ENCODE data around the gene ZNF175.

Gene ZNF175

GRCh38 chr19:51637362-51637978, 66.4 kb downstream of the ZNF175 start:
- no peak for DNase-seq

DNA sequence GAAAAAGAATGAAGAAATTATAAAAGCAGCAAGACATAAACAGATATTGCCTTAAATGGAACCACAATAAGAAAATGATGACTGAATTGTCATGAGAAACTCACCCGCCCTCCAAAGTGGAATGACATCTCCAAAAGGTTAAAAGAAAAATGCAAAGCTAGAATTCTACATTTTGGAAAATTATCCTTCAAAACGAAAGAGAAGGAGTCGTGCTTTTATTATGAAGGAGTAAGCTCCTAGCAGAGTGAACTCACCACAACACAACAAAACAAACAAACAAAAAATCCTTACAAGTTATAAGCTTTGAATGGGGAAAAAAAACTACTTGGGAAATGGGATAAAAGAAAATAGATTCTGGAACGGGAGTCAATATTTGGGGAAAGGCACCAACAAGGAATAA, 68.8 kb downstream of the ZNF175 start:
- DNase-seq, result no peak

DNA sequence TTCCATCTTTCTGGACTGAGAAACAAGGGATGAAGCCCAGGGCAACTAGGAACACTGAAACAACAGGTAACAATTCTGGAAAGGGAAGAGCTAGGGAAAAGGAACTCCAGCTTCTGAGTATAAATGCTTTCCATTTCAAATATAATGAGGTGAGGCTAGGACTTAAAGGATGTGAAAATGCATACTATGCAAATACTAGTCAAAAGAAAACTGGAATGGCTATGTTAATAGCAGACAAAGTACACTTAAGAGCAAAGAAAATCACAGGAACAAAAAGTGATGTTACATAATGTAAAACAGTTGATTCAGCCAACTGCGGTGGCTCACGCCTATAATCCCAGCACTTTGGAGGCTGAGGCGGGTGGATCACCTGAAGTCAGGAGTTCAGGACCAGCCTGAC, 69.3 kb downstream of the ZNF175 start:
- no peak for DNase-seq

GRCh38 chr19:51641648-51642047, 70.6 kb downstream of the ZNF175 start:
- no peak for DNase-seq

All from stimulated activated naive CD4-positive, alpha-beta T cell treated with Interleukin-2 at 50 U/mL for 16 hours (primary cell).